Measurements from ENCODE around the gene PAOX. TPM values are rescaled to one million over a fixed set of nuclear protein-coding genes. Genes with fewer than 3 reads are reported as not detected.

PAOX gene
- total RNA-seq: 3.4 and 4.3 TPM in 2 replicates

GRCh38 chr10:133379152-133379800 lies at the start of gene PAOX:
Gene PAOX, plus strand, starts transcription at chr10:133379262. Its CDS starts 55 bp downstream, at chr10:133379317.
- intact Hi-C loops (cut with micrococcal nuclease): no loop called here

DNA sequence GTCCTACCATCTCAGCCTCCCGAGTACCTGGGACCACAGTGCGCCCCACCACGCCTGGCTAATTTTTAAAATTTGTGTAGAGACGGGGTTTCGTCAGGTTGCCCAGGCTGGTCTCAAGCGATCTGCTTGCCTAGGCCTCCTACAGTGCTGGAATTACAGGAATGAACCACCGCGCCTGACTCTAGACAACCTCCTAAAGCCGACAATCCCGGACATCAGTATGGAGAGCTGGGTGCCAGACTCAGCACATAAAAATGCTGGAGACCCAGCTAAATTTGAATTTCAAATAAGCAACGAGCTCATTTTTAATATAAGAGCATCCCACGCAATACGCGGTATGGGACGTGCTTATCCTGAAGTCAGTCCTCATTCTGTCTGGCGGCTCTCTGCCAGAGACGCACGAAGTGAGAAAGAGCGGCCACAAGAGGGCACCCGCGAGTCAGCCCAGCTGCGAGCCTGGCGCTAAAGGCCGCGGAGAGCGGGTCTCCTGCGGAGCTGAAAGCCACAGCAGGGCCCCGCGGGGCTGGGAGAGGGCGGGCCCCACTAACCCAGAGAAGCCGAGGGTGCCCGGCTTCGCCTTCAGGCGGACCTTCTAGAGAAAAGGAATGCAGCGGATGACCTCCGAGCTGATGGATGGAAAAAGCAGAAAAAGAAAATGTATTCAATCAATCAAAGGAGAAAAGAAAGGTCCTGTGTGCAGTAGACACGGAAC lies 49.4 kb upstream of the PAOX start:
- intact Hi-C loops (cut with micrococcal nuclease): loop anchor here (2.0 kb wide), 3 partner anchors 21 to 191 kb away; partner anchors contain the start of genes TUBGCP2 and ZNF511

GRCh38 chr10:133332936-133333699 lies 45.9 kb upstream of the PAOX start:
- intact Hi-C loops (cut with micrococcal nuclease): no loop called here

- intact Hi-C loops (cut with micrococcal nuclease): no loop called here
These were observed 44.4 kb upstream of the PAOX start for GRCh38 chr10:133334503-133335245.

- intact Hi-C loops (cut with micrococcal nuclease): no loop called here
These were observed 43.6 kb upstream of the PAOX start for GRCh38 chr10:133335246-133336117.

- intact Hi-C loops (cut with micrococcal nuclease): no loop called here
These were observed 42.9 kb upstream of the PAOX start for GRCh38 chr10:133336118-133336576.

- intact Hi-C loops (cut with micrococcal nuclease): no loop called here
These were observed 42.3 kb upstream of the PAOX start, which contains the start of gene CALY for GRCh38 chr10:133336577-133337369. Gene CALY, minus strand, starts transcription at chr10:133336896. Its CDS starts 7,907 bp downstream, at chr10:133328989.

GRCh38 chr10:133337370-133337725 lies 41.7 kb upstream of the PAOX start:
- intact Hi-C loops (cut with micrococcal nuclease): no loop called here

GRCh38 chr10:133338080-133339071 lies 40.7 kb upstream of the PAOX start:
- intact Hi-C loops (cut with micrococcal nuclease): no loop called here

GRCh38 chr10:133339708-133340380 lies 39.2 kb upstream of the PAOX start:
- intact Hi-C loops (cut with micrococcal nuclease): no loop called here

DNA sequence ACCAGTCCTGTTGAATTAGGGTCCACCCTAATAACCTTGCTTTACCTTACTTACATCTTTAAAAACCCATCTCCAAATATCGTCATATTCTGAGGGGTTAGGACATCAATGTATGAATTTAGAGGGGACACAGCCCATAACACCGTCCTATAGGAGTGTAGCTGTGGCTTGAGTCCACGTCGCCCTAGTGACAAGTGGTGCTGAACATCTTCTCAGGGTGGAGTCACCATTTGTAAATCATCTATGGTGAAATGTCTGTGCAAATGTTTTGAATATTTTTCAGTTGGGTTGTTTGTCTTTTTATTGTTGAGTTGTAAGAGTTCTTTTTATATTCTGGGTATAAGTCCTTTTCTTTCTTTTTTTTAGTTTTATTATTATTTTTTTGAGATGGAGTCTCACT lies 37.1 kb upstream of the PAOX start:
- intact Hi-C loops (cut with micrococcal nuclease): no loop called here

GRCh38 chr10:133342942-133343341 lies 36.1 kb upstream of the PAOX start:
- intact Hi-C loops (cut with micrococcal nuclease): no loop called here

DNA sequence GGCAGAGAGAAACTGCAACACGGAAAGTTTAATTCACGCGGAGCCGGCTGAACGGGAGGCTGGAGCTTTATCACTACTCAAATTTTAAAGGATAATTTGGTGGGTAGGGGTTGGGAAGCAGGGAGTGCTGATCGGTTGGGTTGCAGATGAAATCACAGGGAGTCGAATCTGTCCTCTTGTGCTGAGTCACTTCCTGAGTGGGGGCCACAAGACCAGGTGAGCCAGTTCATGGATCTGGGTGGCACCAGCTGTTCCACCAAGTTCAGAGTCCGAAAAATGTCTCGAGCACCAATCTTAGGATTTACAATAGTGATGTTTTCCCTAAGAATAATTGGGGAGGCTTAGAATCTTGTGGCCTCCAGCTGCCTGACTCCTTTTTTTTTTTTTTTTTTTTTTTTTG lies 35.5 kb upstream of the PAOX start:
- intact Hi-C loops (cut with micrococcal nuclease): no loop called here

- intact Hi-C loops (cut with micrococcal nuclease): no loop called here
These were observed 34.8 kb upstream of the PAOX start for GRCh38 chr10:133344236-133344635.

GRCh38 chr10:133346413-133346812 lies 32.6 kb upstream of the PAOX start:
- intact Hi-C loops (cut with micrococcal nuclease): no loop called here

- intact Hi-C loops (cut with micrococcal nuclease): no loop called here
These were observed 31.1 kb upstream of the PAOX start for GRCh38 chr10:133347710-133348517.

DNA sequence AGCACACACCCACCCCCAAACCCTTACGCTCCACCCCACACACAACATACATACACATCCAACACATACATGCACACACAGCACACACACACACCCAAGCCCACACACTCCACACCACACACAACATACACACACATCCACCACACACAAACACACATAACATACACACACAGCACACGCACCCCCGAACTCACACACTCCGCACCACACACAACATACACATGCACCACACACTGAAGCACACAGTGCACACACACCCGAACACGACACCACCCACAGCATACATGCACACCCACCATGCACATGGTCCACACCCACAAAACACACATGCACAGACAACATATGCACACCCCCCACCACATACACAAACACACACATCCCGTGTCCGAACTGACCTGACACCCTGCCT lies 29.9 kb upstream of the PAOX start:
- intact Hi-C loops (cut with micrococcal nuclease): no loop called here

Data from T-helper 2 cell treated with Interferon-gamma antibody and Interleukin-4, amounts not matched to agents 100 ng/mL and 5 ng/mL, for 36 hours (primary cell).